ENCODE results near the gene TEAD3. TPM values are rescaled to one million over a fixed set of nuclear protein-coding genes. Genes with fewer than 3 reads are reported as not detected.

The TEAD3 gene
- total and polyA plus RNA-seq, 2 experiments from 2014 or later: 15.0 to 26.5 TPM

- Histone ChIP-seq H3K79me2 (replicated peaks; ENCODE audit: insufficient read depth) (no peaks in the 10 kb centered on the region), H3K4me1 (ENCODE audit: insufficient read depth) (no peaks in the 10 kb centered on the region), H3K4me2 (no peak overlapping the region), H4K20me1 (replicated peaks; ENCODE audit: insufficient read depth) (peaks cover 3% of the 10 kb centered on the region; the same call in 1 of the 2 replicates), H2AFZ (no peak overlapping the region), H3K4me3 (no peak overlapping the region), H3K27ac (ENCODE audit: low read depth) (no peak overlapping the region), H3F3A (replicated peaks; ENCODE audit: low read depth) (peaks cover 13% of the 10 kb centered on the region), H3K36me3 (ENCODE audit: insufficient read depth) (0 out of 2 replicates have a peak, but pooled peaks cover 6% of the 10 kb centered on the region), H3K9me2 (ENCODE audit: insufficient read depth) (no peaks in the 10 kb centered on the region), H3K27me3 (ENCODE audit: insufficient read depth) (no peaks in the 10 kb centered on the region)
- no peak overlapping the region; the same call in none of the 2 replicates for H3K27ac Mint-ChIP-seq
- peaks cover 42% of the 10 kb centered on the region for H3K36me3 Mint-ChIP-seq (ENCODE audit: low read depth)
- DNase-seq (ENCODE audit: low spot score) (no peak), ATAC-seq (no peak)
- TF ChIP-seq JUNB (IDR thresholded peaks at IDR 0.05; ENCODE audit: unreplicated experiment) (no peak), POLR2AphosphoS5 (IDR thresholded peaks at IDR 0.05; ENCODE audit: low read depth) (no peak), STAT1 (IDR thresholded peaks at IDR 0.05; ENCODE audit: unreplicated experiment) (no peak), ZNF462 (CRISPR knock-in tag; IDR thresholded peaks at IDR 0.05) (no peak), ZNF331 (CRISPR knock-in tag; IDR thresholded peaks at IDR 0.05; ENCODE audit: low read depth) (no peak), EZH2phosphoT487 (IDR thresholded peaks at IDR 0.05; ENCODE audit: unreplicated experiment) (no peak), CTCF (conservative IDR thresholded peaks at IDR 0.05; ENCODE audit: low read depth in 2 of 2) (no peak), ZNF114 (CRISPR knock-in tag; IDR thresholded peaks at IDR 0.05) (no peak), CREB1 (CRISPR knock-in tag; IDR thresholded peaks at IDR 0.05; ENCODE audit: low read depth) (no peak), REST (IDR thresholded peaks at IDR 0.05; ENCODE audit: unreplicated experiment) (no peak), ETS1 (IDR thresholded peaks at IDR 0.05) (no peak), EZH2 (IDR thresholded peaks at IDR 0.05; ENCODE audit: low read depth, unreplicated experiment) (no peak), NANOG (IDR thresholded peaks at IDR 0.05; ENCODE audit: borderline replicate concordance) (no peak)
- H3K27me3 Mint-ChIP-seq (ENCODE audit: insufficient read depth, low read depth, poor library complexity): peaks cover 34% of the 10 kb centered on the region
- peaks cover 11% of the 10 kb centered on the region for H3K4me1 Mint-ChIP-seq
- H3K4me3 Mint-ChIP-seq: no peak overlapping the region
- H3K9me3 Mint-ChIP-seq: no peaks in the 10 kb centered on the region; the same call in 1 of the 3 replicates
Measured at GRCh38 chr6:35478259-35478658, 18.6 kb downstream of the TEAD3 start.

Measured in GM23338 (cell line).